ENCODE measurements around the gene EIF4EBP2. TPM values are rescaled to one million over a fixed set of nuclear protein-coding genes. Genes with fewer than 3 reads are reported as not detected.

EIF4EBP2 gene
- total and polyA plus RNA-seq, 2 experiments from 2014 or later: 42.0 to 131 TPM

GRCh38 chr10:70459774-70460490, 56.0 kb downstream of the EIF4EBP2 start:
- no peak overlapping the region for H3K27ac ChIP-seq (ENCODE audit: low read depth)
- peaks cover 28% of the 10 kb centered on the region for H3F3A ChIP-seq (replicated peaks; ENCODE audit: low read depth)
- H4K20me1 ChIP-seq (replicated peaks; ENCODE audit: insufficient read depth): no peaks in the 10 kb centered on the region
- H3K27me3 ChIP-seq (ENCODE audit: insufficient read depth): peaks cover 50% of the 10 kb centered on the region
- Mint-ChIP-seq H3K4me3 (peak overlapping the region; percentile 75), H3K9me3 (no peaks in the 10 kb centered on the region; the same call in 2 of the 3 replicates), H3K27ac (no peak overlapping the region), H3K36me3 (ENCODE audit: low read depth) (no peaks in the 10 kb centered on the region), H3K27me3 (ENCODE audit: insufficient read depth, low read depth, poor library complexity) (peaks cover 62% of the 10 kb centered on the region), H3K4me1 (peaks cover 44% of the 10 kb centered on the region)
- TF ChIP-seq POLR2AphosphoS5 (IDR thresholded peaks at IDR 0.05; ENCODE audit: low read depth) (no peak), CREB1 (CRISPR knock-in tag; IDR thresholded peaks at IDR 0.05; ENCODE audit: low read depth) (no peak), ZNF462 (CRISPR knock-in tag; IDR thresholded peaks at IDR 0.05) (no peak), CTCF (conservative IDR thresholded peaks at IDR 0.05; ENCODE audit: low read depth in 2 of 2) (no peak), ETS1 (IDR thresholded peaks at IDR 0.05) (no peak), EZH2phosphoT487 (IDR thresholded peaks at IDR 0.05; ENCODE audit: unreplicated experiment) (no peak), NANOG (IDR thresholded peaks at IDR 0.05; ENCODE audit: borderline replicate concordance) (no peak), EZH2 (IDR thresholded peaks at IDR 0.05; ENCODE audit: low read depth, unreplicated experiment) (no peak), ZNF114 (CRISPR knock-in tag; IDR thresholded peaks at IDR 0.05) (no peak), JUNB (IDR thresholded peaks at IDR 0.05; ENCODE audit: unreplicated experiment) (no peak), STAT1 (IDR thresholded peaks at IDR 0.05; ENCODE audit: unreplicated experiment) (no peak)
- H3K9me2 ChIP-seq (ENCODE audit: insufficient read depth): no peaks in the 10 kb centered on the region
- peak; percentile 57 for DNase-seq (ENCODE audit: low spot score)
- H2AFZ ChIP-seq: peak overlapping the region; percentile 91
- peak overlapping the region; percentile 80 for H3K4me3 ChIP-seq
- ATAC-seq: peak; percentile 5
- peak overlapping the region; percentile 100 for H3K4me2 ChIP-seq
- peaks cover 43% of the 10 kb centered on the region for H3K4me1 ChIP-seq (ENCODE audit: insufficient read depth)
- no peaks in the 10 kb centered on the region for H3K36me3 ChIP-seq (ENCODE audit: insufficient read depth)
- no peaks in the 10 kb centered on the region for H3K79me2 ChIP-seq (replicated peaks; ENCODE audit: insufficient read depth)
